Measurements from ENCODE around the gene CSF1.
"Not testable (repeated sequence)": the region's sequence is repeated elsewhere in the genome, so short reads cannot be mapped to it uniquely, and the experiment has no call there.

CSF1 gene

DNA sequence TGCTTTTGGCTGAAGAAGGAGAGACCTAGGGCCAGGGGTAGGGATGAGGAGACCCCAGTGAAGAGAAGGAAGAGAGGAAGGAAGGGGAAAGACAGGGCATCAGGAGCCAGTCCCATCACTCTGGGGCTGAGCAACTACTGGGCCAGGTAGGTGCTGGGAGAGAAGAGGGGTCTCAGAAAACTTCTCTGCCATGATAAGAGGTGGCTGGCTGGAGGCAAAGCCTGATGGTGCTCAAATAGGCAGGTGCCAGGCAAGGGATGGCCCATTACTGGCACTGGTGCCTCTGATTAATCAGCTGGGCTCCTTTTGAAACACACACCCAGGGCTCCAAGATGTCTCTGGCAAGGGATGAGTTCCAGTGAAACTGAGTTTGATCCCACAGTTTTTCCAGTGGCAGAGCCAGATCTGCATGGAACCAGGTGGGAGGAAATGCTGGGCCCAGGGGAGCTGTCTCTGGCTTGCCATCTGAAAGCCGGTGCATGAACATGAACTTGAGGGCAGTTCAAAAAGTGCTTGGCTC lies 2.8 kb downstream of the CSF1 start:
- H3K4me3 ChIP-seq (ENCODE audit: control insufficient read depth, low read depth, low read length), result peak overlapping the region; percentile 92
- no peak for TF ChIP-seq CTCF (conservative IDR thresholded peaks at IDR 0.05; ENCODE audit: control insufficient read depth, insufficient read depth, low read depth, low read length)

GRCh38 chr1:109914587-109915240 lies 4.1 kb downstream of the CSF1 start:
- DNase-seq (ENCODE audit: low read depth), result peak; percentile 79
- no peak overlapping the region for H3K4me3 ChIP-seq (ENCODE audit: control insufficient read depth, low read depth, low read length)
- no peak for TF ChIP-seq CTCF (conservative IDR thresholded peaks at IDR 0.05; ENCODE audit: control insufficient read depth, insufficient read depth, low read depth, low read length)

More for the DNA sequence above, 2.8 kb downstream of the CSF1 start:
- no peak for DNase-seq (ENCODE audit: low read depth)

DNA sequence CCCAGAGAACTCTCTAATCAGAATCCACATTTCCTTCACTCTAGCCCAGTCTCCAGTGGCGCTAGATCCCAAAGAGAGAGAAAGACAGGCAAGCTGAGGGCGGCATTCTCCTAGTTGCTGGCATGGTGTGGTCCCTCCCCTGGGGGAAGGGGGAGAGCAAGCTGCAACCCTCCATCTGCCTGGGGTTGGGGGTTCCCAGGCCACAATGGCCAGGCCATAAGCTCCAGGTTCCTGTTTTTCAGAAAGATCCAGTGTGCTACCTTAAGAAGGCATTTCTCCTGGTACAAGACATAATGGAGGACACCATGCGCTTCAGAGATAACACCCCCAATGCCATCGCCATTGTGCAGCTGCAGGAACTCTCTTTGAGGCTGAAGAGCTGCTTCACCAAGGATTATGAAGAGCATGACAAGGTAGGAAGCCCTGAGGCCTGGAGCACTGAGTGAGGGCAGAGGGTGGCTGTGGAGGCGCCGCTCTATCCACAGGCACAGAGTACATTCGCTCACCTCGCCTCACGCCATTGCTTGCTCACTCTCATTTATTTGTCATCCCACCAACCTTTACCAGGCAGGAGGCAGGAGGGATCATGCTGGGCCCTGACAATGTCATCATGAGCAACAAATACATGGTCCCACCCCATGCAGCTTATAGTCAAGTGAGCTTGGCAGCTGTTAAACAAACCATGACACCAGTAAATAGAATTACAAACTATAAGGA lies 6.6 kb downstream of the CSF1 start:
- TF ChIP-seq CTCF (conservative IDR thresholded peaks at IDR 0.05; ENCODE audit: control insufficient read depth, insufficient read depth, low read depth, low read length), result no peak
- H3K4me3 ChIP-seq (ENCODE audit: control insufficient read depth, low read depth, low read length), result no peak overlapping the region
- DNase-seq (ENCODE audit: low read depth), result no peak

DNA sequence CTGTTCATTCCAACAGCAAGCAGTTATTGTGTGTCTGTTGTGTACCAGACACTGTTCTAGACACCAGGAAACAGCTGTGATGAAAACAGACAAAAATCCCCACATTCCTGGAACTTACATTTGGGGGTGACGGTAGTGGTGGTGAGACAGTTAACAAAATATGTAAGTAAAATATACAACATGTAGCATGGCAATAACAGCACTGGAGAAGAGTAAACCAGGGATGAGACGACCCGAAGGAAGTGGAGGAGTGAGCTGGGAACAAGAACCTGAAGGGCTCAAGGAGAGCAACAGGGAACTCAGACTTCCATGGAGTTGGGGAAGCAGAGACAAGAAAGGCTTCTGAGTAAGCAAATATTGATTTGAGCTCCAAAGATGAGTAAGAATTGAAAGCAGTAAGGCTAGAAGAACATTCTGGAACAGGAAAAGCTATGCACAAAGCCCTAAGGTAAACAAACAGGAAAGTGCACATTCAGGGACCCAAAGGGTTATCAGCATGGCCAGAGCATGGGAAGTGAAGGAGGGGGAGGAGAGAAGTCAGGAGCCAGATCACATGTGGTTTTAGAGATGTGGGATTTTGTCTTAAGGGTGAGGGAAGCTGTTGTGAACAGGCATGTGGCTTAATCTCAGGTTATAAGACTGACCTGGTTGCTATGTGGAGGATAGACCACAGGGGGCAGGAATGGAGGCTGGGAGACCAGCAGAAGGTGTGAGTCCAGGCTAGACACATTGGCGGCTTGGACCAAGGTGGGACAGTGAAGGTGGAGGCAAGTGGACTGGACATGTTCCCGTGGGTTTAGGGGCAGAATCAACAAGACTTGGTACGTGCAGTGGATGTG lies 7.3 kb downstream of the CSF1 start:
- H3K4me3 ChIP-seq (ENCODE audit: control insufficient read depth, low read depth, low read length), result no peak overlapping the region
- TF ChIP-seq CTCF (conservative IDR thresholded peaks at IDR 0.05; ENCODE audit: control insufficient read depth, insufficient read depth, low read depth, low read length), result peak; percentile 14
- DNase-seq (ENCODE audit: low read depth), result no peak

- no peak overlapping the region for H3K4me3 ChIP-seq (ENCODE audit: control insufficient read depth, low read depth, low read length)
- DNase-seq (ENCODE audit: low read depth), result no peak
- TF ChIP-seq CTCF (conservative IDR thresholded peaks at IDR 0.05; ENCODE audit: control insufficient read depth, insufficient read depth, low read depth, low read length), result no peak
These were observed 8.0 kb downstream of the CSF1 start for GRCh38 chr1:109918671-109919070.

DNA sequence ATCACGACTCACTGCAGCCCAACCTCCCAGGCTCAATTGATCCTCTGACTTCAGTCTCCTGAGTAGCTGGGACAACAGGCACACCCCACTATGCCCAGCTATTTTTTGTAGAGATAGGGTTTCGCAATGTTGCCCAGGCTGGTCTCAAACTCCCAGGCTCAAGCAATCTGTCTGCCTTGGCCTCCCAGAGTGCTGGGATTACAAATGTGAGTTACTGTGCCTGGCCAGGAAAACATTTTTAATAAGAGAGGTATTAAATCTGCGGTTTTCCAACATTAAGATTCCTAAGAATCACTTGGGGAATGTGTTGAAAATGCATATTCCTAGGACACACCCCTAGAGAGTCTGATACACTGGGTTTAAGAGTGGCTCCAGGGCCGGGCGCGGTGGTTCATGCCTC lies 8.7 kb downstream of the CSF1 start:
- no peak overlapping the region for H3K4me3 ChIP-seq (ENCODE audit: control insufficient read depth, low read depth, low read length)
- no peak for TF ChIP-seq CTCF (conservative IDR thresholded peaks at IDR 0.05; ENCODE audit: control insufficient read depth, insufficient read depth, low read depth, low read length)
- DNase-seq (ENCODE audit: low read depth), result no peak

- not testable (repeated sequence) for H3K4me3 ChIP-seq (ENCODE audit: control insufficient read depth, low read depth, low read length); DNase-seq (ENCODE audit: low read depth)
These were observed 9.7 kb downstream of the CSF1 start for GRCh38 chr1:109920391-109920790.

All from fibroblast of mammary gland (primary cell).